MM.1S (cell line): Measurements from ENCODE around the gene FHIT.

Source experiments
- DNase-seq: peaks from one replicate; pipeline ENCODE4 v3.0.0-alpha.2; 2015
- H2AFZ ChIP-seq: fragments of 300-600 bp; sonication (generic); 2 replicates; pipeline ENCODE4 v1.6.0; 2016; ENCODE audit warnings: antibody characterized with exemption, low read length
- H3F3A ChIP-seq: fragments of 300-600 bp; sonication (generic); 2 replicates; pipeline ENCODE4 v1.6.1; 2016; ENCODE audit warnings: mild to moderate bottlenecking, antibody characterized with exemption, low read length, moderate library complexity, mixed read lengths; ENCODE audit not compliant: insufficient read depth
- H3K27ac ChIP-seq: fragments of 300-600 bp; sonication (generic); 2 replicates; pipeline ENCODE4 v1.5.1; 2016; ENCODE audit warnings: mild to moderate bottlenecking, low read length
- H3K27me3 ChIP-seq: fragments of 300-600 bp; sonication (generic); replicated peaks from 2 replicates; pipeline ENCODE4 v1.6.0; 2016; ENCODE audit warnings: low read length; ENCODE audit not compliant: insufficient read depth
- H3K36me3 ChIP-seq: fragments of 300-600 bp; sonication (generic); replicated peaks from 2 replicates; pipeline ENCODE4 v1.6.1; 2016; ENCODE audit warnings: mild to moderate bottlenecking, low read length, mixed read lengths; ENCODE audit not compliant: insufficient read depth
- H3K4me1 ChIP-seq: fragments of 300-600 bp; sonication (generic); 2 replicates; pipeline ENCODE4 v1.6.1; 2016; ENCODE audit warnings: low read length, mixed read lengths
- H3K4me2 ChIP-seq: fragments of 300-600 bp; sonication (generic); 2 replicates; pipeline ENCODE4 v1.6.0; 2016; ENCODE audit warnings: low read depth, low read length
- H3K4me3 ChIP-seq: fragments of 300-600 bp; sonication (generic); 2 replicates; pipeline ENCODE4 v1.5.1; 2016; ENCODE audit warnings: low read length, mixed read lengths
- H3K79me2 ChIP-seq: fragments of 300-600 bp; sonication (generic); 2 replicates; pipeline ENCODE4 v1.6.1; 2016; ENCODE audit warnings: mixed run types, low read length, mixed read lengths
- H3K9ac ChIP-seq: fragments of 300-600 bp; sonication (generic); 2 replicates; pipeline ENCODE4 v1.6.1; 2016; ENCODE audit warnings: low read length, mixed read lengths
- H3K9me2 ChIP-seq: fragments of 300-600 bp; sonication (generic); replicated peaks from 2 replicates; pipeline ENCODE4 v1.6.1; 2016; ENCODE audit warnings: mild to moderate bottlenecking, low read length, mixed read lengths; ENCODE audit not compliant: insufficient read depth
- H3K9me3 ChIP-seq: fragments of 300-600 bp; sonication (generic); replicated peaks from 2 replicates; pipeline ENCODE4 v1.6.1; 2016; ENCODE audit warnings: mild to moderate bottlenecking, low read length, mixed read lengths; ENCODE audit not compliant: insufficient read depth
- H4K20me1 ChIP-seq: fragments of 300-600 bp; sonication (generic); 2 replicates; pipeline ENCODE4 v1.6.1; 2016; ENCODE audit warnings: mild to moderate bottlenecking, low read length, moderate library complexity, mixed read lengths; ENCODE audit not compliant: insufficient read depth
- CTCF ChIP-seq: fragments of 300-600 bp; sonication (generic); IDR thresholded peaks from 2 replicates; pipeline ENCODE4 v1.5.1; 2016; ENCODE audit warnings: antibody characterized with exemption, low read length, mixed read lengths
- EZH2 ChIP-seq: fragments of 300-600 bp; sonication (generic); optimal IDR thresholded peaks from 2 replicates; pipeline ENCODE3; 2017; ENCODE audit warnings: low read depth, mild to moderate bottlenecking, antibody characterized with exemption, low read length, mixed read lengths
- EZH2phosphoT487 ChIP-seq: fragments of 300-600 bp; sonication (generic); IDR thresholded peaks from 2 replicates; pipeline ENCODE4 v1.6.1; 2018; ENCODE audit warnings: antibody characterized with exemption, low read length

FHIT gene

DNA sequence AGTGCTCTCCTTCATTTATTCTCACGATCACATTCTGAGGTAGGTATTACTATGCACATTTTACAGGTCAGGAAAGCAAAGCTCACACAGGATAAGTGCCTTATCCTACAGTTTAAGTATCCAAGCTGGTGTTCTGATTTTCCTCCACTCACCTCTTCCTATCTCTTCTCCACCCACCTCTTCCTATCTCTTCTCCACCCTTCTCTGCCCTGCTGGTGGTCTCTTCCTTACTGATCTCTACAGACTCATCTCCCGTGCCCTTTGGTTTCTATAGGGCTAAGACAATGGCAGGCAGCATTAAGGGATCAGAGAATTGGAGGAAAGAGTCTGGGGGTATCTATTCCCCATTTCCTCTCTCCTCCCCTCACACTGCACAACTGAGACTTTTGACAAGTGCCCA, 319.1 kb downstream of the FHIT start:
- H3K36me3 ChIP-seq = no peaks in the 10 kb centered on the region
- no peak overlapping the region for H3K4me2 ChIP-seq
- no peaks in the 10 kb centered on the region for H3K9me2 ChIP-seq
- no peak for TF ChIP-seq EZH2phosphoT487
- no peak for TF ChIP-seq CTCF
- TF ChIP-seq EZH2 = no peak
- no peaks in the 10 kb centered on the region for H3F3A ChIP-seq
- no peak overlapping the region for H3K4me3 ChIP-seq
- H3K27ac ChIP-seq = no peak overlapping the region
- no peaks in the 10 kb centered on the region for H3K4me1 ChIP-seq
- H3K79me2 ChIP-seq = no peaks in the 10 kb centered on the region
- H4K20me1 ChIP-seq = no peaks in the 10 kb centered on the region
- H3K9me3 ChIP-seq = no peaks in the 10 kb centered on the region
- no peak overlapping the region for H2AFZ ChIP-seq
- H3K9ac ChIP-seq = no peak overlapping the region
- no peaks in the 10 kb centered on the region for H3K27me3 ChIP-seq
- DNase-seq = no peak

DNA sequence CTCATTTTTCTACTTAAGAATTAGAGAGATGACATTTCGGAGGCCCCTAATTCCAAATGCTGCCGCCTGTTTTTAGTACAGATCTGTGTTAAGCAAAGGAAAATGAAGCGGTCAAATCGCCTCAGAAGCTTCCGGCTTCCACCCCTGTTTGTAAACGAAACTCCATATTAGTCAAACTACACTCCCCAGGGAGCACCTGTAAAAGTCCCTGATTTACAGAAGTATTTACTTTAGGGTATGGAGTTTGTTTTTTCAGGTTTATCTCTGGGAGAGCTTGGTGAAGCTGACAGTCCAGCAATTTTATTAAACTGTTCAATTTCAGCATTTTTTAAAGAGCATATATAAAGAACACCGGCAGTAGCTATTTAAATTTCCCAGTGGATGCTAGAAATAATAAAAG, 319.8 kb downstream of the FHIT start:
- no peak overlapping the region for H3K4me3 ChIP-seq
- H2AFZ ChIP-seq = no peak overlapping the region
- H3K27ac ChIP-seq = no peak overlapping the region

DNA sequence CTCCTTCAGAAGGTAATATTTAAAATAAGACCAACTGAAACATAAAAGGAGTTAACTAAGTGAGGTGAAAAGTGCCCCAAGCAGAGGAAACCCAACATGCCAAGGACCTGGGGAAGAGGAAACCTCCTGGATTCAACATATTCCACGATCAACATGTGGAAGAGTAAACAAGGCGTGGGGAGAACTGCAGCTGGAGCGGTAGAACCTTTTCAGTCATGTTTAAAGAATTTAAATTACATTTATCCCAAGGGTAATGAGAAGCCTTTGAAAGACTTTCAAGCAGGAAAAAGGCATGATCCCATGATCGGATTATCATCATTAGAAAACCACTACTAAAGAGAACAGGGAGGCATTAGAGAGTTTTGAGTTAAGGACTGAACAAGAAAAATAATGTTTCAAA, 330.7 kb downstream of the FHIT start:
- Histone ChIP-seq H3K27ac (no peak overlapping the region), H3K9ac (no peak overlapping the region), H3K27me3 (no peaks in the 10 kb centered on the region), H3K9me2 (no peaks in the 10 kb centered on the region), H2AFZ (no peak overlapping the region), H3K4me2 (no peak overlapping the region), H3K36me3 (no peaks in the 10 kb centered on the region), H3K4me3 (no peak overlapping the region), H3K9me3 (no peaks in the 10 kb centered on the region), H3K4me1 (no peaks in the 10 kb centered on the region), H4K20me1 (no peaks in the 10 kb centered on the region), H3F3A (no peaks in the 10 kb centered on the region), H3K79me2 (no peaks in the 10 kb centered on the region)
- TF ChIP-seq EZH2phosphoT487 = no peak
- TF ChIP-seq EZH2 = no peak
- no peak for TF ChIP-seq CTCF
- no peak for DNase-seq

More for the DNA sequence above, 319.8 kb downstream of the FHIT start:
- no peaks in the 10 kb centered on the region for H3K4me1 ChIP-seq
- H3K4me2 ChIP-seq = no peak overlapping the region
- no peaks in the 10 kb centered on the region for H3K27me3 ChIP-seq
- H3K36me3 ChIP-seq = no peaks in the 10 kb centered on the region
- no peaks in the 10 kb centered on the region for H3K79me2 ChIP-seq
- H3K9me3 ChIP-seq = no peaks in the 10 kb centered on the region
- no peak for DNase-seq
- no peaks in the 10 kb centered on the region for H3F3A ChIP-seq
- no peaks in the 10 kb centered on the region for H3K9me2 ChIP-seq
- no peaks in the 10 kb centered on the region for H4K20me1 ChIP-seq
- TF ChIP-seq EZH2phosphoT487 (no peak), EZH2 (no peak), CTCF (no peak)
- H3K9ac ChIP-seq = no peak overlapping the region
